Adrenal gland (tissue), 5 donors: ENCODE results near the gene MYH3.

Source experiments
- CTCF ChIP-seq, 6 experiments: fragments of 450-650 bp in 4 of 6; fragments of 200-600 bp in 2 of 6; sonication (generic) in 1 of 6; IDR thresholded peaks; 1 replicate in 5 of 6; 2 replicates in 1 of 6; pipeline versions ENCODE4 v1.5.1 to v1.8.0; 2016 to 2021; ENCODE audit warnings: antibody characterized with exemption in 6 of 6, mild to moderate bottlenecking in 2 of 6, moderate library complexity in 1 of 6
- POLR2A ChIP-seq, 2 donors: fragments of 450-650 bp; IDR thresholded peaks; one replicate each; pipeline ENCODE4 v1.6.1; 2017; ENCODE audit warnings: antibody characterized with exemption in 2 of 2, mild to moderate bottlenecking in 2 of 2, moderate library complexity in 1 of 2
- donor health status: DM: no; HTN: no; CAD: no.

- TF ChIP-seq CTCF (IDR thresholded peaks at IDR 0.05) (no peak), POLR2A (IDR thresholded peaks at IDR 0.05) (no peak)
Measured at GRCh38 chr17:10663231-10663630, 6.1 kb upstream of the MYH3 start.
